RKO (cell line): ENCODE measurements around the gene FBXO27.
"Not testable (repeated sequence)": the region's sequence is repeated elsewhere in the genome, so short reads cannot be mapped to it uniquely, and the experiment has no call there.

ENCODE experiments used
- DNase-seq: peaks from one replicate; pipeline ENCODE4 v3.0.0-alpha.2; 2016; ENCODE audit warnings: low spot score

The FBXO27 gene, protein sequence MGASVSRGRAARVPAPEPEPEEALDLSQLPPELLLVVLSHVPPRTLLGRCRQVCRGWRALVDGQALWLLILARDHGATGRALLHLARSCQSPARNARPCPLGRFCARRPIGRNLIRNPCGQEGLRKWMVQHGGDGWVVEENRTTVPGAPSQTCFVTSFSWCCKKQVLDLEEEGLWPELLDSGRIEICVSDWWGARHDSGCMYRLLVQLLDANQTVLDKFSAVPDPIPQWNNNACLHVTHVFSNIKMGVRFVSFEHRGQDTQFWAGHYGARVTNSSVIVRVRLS

GRCh38 chr19:39032063-39032918 lies at the start of gene FBXO27:
Gene FBXO27 (minus strand): TSS chr19:39032549. CDS start chr19:39032227, 322 bp downstream.
- no peak for DNase-seq

- DNase-seq = peak; percentile 52
Measured at GRCh38 chr19:39080431-39080830, 48.1 kb upstream of the FBXO27 start.

DNA sequence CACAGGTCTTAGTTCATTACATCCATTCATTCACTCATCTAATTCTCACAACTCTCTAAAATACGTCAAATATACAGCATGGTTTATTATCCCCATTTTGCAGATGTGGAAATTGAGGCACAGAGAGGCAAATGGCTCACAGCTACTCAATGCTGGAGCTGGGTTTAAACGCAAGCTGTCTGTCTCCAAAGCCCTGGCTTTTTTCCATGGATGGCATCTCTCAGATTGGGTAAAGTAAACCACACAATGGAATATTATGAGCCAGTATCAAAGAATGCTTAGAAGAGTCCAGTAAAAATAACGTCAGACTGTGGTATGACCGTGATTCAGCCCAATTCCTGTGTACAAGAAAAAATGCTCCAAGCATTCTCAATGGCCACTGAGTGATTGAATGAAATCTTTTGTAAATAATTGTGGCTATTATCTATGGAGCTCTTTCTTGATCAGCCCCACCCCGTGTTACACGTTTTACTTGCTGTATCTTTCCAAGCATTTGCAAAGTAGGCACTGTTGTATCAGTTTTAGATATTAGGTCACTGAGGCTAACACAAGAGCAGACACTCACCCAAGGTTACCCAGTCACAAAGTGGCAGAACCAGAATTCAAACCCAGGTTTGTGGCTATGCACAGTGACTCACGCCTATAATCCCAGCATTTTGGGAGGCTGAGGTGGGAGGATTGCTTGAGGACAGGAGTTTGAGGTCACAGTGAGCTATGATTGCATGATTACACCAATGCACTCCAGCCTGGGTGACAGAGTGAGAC lies 46.3 kb upstream of the FBXO27 start:
- peak; percentile 98 for DNase-seq

DNA sequence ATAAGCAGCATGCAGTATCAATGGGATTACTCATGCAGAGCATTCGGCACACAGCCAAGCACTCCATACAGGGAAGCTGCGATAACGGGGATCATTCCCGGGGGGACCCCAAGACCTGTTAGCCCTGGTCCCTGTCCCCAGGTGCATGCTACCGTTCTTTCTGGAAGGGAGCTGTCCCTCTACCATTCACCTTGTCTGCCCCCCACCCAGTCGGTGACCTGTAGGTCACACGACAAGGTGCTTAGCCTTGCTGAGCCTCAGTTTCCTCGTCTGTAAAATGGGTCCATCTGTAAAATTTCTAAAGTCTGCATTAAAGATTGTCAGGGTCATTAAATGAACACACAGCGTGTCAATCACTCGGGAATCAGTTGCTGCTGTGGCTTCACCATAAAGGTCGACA lies 45.0 kb upstream of the FBXO27 start:
- no peak for DNase-seq

GRCh38 chr19:39074942-39075341 lies 42.6 kb upstream of the FBXO27 start:
- DNase-seq = no peak

DNA sequence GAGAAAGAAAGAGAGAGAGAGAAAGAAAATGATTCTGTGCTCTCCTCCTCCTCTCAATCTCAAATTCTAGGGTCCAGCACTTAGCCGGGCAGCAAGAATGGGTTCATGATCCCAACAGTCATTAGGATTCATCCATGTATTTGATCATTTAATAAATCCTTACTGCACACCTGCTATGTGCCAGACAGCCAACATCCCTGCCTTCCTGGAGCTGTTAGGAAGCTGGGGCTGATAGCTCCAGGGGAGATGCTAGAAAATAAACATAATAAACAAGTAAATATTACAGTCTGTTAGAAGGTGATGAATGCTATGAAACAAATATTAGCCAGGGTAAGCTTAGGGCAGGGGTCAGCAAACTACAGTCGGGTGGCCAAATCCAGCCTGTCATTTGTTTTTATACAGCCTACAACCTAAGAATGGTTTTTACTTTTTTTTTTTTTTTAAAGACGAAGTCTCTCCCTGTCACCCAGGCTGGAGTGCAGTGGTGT lies 41.9 kb upstream of the FBXO27 start:
- DNase-seq = no peak

DNA sequence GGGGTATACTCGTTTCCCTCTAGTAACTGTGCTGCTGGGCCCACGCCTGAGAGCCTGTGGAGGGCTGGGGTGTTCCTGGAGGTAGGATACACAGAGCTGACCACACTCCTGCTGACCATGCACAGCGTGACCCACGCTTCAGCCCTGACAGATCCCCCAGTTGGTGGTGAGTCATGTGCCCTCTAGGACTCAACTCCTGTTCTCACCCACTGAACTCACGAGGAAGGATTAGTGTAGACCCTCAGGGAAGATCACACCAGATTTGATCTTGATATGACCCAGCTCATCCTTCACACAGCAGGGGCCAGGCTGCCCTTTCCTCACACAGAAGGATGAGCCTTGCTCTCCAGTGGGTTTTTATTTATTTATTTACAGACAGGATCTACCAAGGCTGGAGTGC lies 38.5 kb upstream of the FBXO27 start:
- no peak for DNase-seq

DNA sequence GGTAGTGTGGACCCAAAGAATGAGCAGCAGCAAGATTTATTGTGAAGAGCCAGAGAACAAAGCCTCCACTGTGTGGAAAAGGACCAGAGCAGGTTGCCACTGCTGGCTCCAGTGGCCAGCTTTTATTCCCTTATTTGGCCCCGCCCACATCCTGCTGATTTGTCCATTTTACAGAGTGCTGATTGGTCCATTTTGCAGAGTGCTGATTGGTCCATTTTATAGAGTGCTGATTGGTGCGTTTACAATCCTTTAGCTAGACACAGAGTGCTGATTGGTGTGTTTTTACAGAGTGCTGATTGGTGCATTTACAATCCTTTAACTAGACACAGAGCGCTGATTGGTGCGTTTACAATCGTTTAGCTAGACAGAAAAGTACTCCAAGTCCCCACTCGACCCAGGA lies 35.9 kb upstream of the FBXO27 start:
- not testable (repeated sequence) for DNase-seq

- no peak for DNase-seq
Measured at GRCh38 chr19:39067104-39067503, 34.8 kb upstream of the FBXO27 start.

GRCh38 chr19:39065928-39066327 lies 33.6 kb upstream of the FBXO27 start:
- DNase-seq = no peak

DNA sequence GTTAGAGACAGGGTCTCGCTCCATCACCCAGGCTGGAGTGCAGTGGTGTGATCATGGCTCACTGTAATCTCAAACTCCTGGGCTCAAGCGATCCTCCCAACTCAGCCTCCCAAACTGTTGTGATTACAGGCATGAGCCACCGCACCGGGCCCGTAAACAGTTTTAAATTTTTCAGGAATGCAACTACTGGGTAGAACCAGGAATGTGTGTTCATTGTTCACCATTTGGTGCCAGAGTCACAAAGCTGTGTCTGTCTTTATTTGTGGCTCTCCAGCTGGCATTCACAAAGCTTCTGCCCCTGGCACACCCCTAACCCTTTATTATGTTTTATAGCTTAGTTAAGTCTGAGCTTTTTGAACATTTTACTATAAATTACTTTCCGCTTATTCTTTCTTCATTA lies 32.1 kb upstream of the FBXO27 start:
- no peak for DNase-seq

DNA sequence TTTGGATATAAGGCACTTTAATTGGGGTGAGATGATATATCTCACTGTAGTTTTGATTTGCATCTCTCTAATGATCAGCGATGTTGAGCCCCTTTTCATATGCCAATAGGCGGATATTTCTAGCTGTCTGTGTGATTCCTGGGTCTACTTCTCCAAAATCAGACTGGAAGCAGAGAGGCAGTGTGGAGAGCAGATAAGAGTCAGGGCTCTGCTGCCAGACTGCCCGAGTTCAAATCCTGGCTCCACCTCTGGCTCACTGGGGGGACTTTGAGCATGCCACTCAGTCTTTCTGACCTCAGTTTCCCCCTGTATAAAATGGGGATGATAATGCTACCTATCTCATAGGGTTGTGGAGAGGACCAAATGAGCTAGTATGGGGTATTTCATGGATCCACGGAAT lies 27.8 kb upstream of the FBXO27 start:
- DNase-seq = no peak

DNA sequence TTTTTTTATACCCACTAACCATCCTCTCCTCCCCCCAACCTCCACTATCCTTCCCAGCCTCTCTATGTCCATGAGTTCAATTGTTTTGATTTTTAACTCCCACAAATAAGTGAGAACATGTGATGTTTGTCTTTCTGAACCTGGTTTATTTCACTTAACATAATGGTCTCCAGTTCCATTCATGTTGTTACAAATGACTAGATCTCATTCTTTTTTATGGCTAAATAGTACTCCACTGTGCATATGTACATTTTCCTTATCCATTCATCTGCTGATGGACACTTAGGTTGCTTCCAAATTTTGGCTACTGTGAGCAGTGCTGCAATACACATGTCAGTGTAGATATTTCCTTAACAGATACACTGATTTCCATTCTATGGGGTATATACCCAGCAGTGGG lies 27.0 kb upstream of the FBXO27 start:
- no peak for DNase-seq

GRCh38 chr19:39057615-39058014 lies 25.3 kb upstream of the FBXO27 start:
- DNase-seq = no peak

- no peak for DNase-seq
Measured at GRCh38 chr19:39054091-39054470, 21.7 kb upstream of the FBXO27 start.

DNA sequence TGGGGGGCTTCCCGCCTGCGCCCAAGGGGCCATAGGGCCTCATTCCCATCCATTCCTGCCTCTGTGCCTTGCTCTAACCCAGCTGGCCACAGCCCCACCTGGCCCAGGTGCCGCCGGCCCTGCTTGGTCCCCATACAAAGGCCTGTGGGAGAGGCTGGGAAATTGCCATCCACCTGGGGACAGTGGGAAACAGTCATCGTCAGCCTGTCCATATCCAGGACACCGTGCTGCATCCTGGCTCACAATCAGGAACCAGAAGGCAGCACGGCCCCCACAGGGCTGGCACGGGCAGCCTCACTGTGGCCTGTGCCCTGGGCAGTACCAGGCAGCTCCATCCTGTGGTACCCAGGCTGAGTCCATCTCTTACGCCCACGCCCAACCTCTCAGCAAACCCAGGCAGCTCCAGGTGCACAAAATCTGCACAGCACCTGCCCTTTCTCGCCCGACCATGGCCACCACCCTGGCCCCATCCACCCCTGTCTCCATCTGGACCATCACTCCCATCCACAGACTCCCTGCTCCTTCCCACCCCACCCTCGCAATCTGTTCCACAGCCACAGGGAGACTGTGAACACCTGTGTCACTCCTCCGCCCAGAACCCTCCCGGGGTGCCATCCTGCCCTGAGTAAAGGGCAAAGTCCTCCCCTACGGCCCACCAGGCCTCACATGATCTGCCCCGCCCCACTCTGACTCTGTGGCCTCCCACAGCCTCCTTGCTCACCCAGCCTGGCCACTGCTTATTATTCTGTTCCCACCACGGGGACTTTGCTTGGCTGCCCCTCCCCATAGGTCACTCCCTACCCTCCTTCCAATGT lies 21.1 kb upstream of the FBXO27 start:
- no peak for DNase-seq

DNA sequence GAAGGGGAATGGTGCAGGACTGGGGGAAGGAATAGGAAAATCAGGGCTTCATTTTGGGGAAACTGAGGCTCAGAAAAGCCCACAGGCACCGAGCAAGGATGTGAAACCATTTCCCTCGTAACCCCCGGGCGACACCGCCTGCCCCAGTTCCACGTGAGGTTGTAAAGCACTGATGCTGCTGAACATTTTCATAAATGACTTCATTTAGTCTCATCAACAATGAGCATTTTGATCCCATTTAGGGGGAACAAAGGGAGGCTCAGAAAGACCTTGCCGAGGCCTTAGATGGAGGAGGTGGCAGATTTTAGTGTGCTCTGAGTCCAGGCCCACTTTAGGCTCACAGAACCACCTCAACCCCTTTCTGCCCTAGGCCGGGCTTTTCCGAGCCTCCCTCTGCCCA lies 20.5 kb upstream of the FBXO27 start:
- no peak for DNase-seq

GRCh38 chr19:39052243-39052746 lies 19.9 kb upstream of the FBXO27 start:
- peak; percentile 64 for DNase-seq

DNA sequence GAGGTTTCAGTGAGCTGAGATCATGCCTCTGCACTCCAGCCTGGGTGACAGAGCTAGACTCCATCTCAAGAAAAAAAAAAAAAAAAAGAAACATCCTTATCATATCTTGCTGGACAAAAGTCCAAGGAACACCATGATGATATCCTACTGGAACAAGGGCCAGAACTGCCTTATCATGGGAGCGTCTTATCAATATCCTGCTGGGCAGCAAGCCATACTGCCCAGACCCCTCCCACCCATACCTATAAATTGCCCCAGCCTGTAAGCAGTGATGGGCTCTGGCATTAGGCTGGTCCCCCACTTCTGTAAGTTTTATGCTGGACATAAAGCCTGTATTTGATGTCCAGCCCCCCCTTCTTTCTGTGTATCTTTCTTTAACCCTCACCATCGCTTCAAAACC lies 14.7 kb upstream of the FBXO27 start:
- no peak for DNase-seq

GRCh38 chr19:39046037-39046821 lies 13.9 kb upstream of the FBXO27 start:
- DNase-seq = peak; percentile 79

- DNase-seq = no peak
Measured at GRCh38 chr19:39045506-39045905, 13.2 kb upstream of the FBXO27 start.
